GM12872 (cell line): ENCODE data around the gene NF2.

Experiments used
- CTCF ChIP-seq: IDR thresholded peaks from 3 replicates; pipeline ENCODE4 v1.5.1; 2011; ENCODE audit warnings: low read depth, mild to moderate bottlenecking, low read length, moderate library complexity; ENCODE audit not compliant: insufficient read depth

Gene NF2

GRCh38 chr22:29740216-29740615 lies 136.8 kb downstream of the NF2 start:
- TF ChIP-seq CTCF, result no peak

DNA sequence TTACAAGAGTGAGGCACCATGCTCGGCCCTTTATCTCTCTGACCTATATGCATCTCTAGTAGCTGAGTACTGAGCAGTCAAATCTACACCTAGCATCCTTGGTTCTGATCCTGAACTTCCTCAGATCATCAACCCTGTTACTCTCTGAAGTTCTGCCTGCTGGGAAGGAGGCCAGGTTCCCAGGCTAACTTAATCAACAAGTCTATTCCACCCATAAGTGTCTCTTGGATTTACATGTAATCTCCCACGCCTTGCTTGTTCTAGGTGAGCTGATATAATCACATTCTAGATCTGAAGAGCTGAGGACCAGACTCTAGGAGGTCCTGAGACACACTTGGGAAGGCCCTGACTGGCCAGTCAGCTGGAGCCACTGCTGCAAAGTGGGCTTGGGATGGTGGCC lies 138.5 kb downstream of the NF2 start:
- TF ChIP-seq CTCF, result no peak

GRCh38 chr22:29742326-29742725 lies 138.9 kb downstream of the NF2 start:
- no peak for TF ChIP-seq CTCF

- no peak for TF ChIP-seq CTCF
Measured at GRCh38 chr22:29744902-29745301, 141.5 kb downstream of the NF2 start.

- TF ChIP-seq CTCF, result no peak
Measured at GRCh38 chr22:29747832-29748231, 144.4 kb downstream of the NF2 start.
